Skin of body (tissue), 2 donors: ENCODE results near the gene COL2A1. TPM values are rescaled to one million over a fixed set of nuclear protein-coding genes. Genes with fewer than 3 reads are reported as not detected.

Experiments
- DNase-seq: peaks from one replicate; lab custom pipeline; 2025; lab: John Stamatoyannopoulos, UW
- total RNA-seq: library from RNA; depleted of rRNA; stranded (reverse); fragments of >200 nt; gene quantifications from one replicate; pipeline ENCODE4 v1.2.3, GENCODE V29; 2014

The COL2A1 gene
- total RNA-seq, 1 donor from 2014 or later = 1.6 TPM

DNA sequence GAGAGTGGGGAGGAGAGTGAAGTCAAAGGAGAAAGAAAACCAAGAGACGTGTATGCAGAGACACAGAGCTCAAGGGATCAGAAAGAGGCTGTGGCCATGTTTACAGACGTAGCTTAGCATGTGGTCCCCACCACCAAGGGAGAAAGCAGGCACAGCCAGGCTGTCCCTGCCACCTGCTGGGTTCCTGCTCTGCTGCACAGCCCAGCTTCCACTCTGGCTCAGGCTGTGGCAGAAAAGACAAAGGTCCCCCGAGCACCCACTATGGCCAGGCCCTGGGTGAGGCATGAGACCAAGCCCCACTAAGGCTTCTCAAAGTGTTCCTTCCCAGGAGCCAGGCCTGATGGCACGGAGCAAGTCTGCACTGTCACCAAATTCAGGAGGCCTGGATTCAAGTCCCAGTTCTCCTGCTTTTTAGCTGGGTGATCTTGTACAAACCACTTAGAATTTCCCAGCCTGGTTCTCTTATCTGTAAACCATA lies 25.9 kb upstream of the COL2A1 start:
- DNase-seq = no peak

GRCh38 chr12:48029491-48030172 lies 25.4 kb upstream of the COL2A1 start:
- DNase-seq = no peak

GRCh38 chr12:48028541-48029431 lies 24.5 kb upstream of the COL2A1 start:
- DNase-seq = no peak

GRCh38 chr12:48027183-48028002 lies 23.1 kb upstream of the COL2A1 start:
- DNase-seq = no peak

DNA sequence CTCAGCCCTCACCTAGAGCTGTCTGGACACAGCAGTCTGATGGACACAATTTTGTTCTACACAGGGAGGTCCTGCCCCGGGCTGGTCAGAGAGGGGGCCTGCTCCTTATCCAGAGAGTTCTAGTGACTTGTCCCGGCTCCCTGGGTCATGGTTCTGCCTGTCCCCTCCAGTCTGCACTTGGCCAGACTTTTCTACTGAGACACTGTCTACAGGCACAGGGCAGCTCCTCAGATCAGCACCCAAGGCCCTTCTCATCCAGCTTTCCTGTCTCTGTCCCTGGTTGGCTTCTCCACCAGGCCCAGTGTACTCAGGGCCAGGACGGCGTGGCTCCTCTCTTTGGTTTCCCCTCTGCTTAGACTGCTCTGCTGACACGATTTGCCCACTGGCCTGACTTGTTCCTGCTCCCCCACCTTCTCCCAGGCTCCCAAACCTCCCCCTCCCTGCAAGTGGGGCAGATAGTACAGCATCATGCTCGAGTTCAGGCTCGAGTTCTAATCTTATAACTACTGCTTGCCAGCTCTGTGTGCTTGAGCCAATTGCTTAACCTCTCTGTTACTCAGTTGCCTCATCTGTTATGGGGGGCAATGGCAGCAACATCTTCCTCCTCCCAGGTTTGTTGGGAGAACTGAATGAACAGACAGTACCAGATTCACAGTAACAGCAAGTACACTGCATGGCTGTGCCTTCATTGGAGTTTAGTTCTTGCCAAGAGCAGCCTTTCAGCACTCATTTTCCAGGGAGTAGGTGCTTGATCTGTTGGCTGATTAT lies 22.0 kb upstream of the COL2A1 start:
- no peak for DNase-seq

GRCh38 chr12:48025281-48025680 lies 21.0 kb upstream of the COL2A1 start:
- DNase-seq = no peak

DNA sequence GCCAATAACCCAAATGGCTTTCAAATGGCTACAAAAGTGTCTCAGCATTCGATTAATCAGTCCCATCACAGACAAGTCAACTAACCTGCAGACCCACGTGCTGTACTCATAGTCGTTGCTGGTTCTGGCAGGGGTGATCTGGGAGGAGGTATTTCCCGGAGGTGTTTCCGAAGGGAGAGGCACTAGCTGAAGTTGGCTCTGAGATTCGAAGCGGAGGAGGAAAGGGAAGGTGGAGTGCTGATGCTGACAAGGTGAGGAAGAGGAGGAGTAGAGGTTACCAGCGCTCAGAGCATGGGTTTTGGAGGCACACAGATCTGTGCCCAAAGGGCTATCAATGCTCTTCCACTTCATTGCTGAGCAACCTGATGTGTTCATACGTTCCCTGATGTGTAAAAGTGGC lies 20.5 kb upstream of the COL2A1 start:
- DNase-seq = no peak

DNA sequence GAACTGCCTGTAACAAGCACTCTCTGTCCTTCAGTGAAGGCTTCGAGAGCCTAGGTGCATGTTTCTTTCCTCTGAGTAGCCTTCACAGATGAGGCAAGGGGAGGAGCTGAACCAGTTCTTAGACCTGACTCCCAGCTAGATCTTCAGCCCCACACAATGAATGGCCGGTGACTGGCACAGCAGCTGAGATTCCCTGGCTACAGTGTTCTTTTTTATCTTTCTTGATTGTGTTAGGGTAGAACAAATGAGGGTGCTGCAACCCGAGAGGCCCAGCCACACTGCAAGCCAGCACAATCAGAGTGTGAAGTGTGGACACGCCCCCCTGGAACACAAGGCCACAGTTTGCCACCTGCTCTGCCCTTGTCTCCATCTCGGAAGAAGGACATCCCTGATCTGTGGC lies 19.1 kb upstream of the COL2A1 start:
- DNase-seq = no peak

GRCh38 chr12:48022676-48023385 lies 18.6 kb upstream of the COL2A1 start:
- no peak for DNase-seq

DNA sequence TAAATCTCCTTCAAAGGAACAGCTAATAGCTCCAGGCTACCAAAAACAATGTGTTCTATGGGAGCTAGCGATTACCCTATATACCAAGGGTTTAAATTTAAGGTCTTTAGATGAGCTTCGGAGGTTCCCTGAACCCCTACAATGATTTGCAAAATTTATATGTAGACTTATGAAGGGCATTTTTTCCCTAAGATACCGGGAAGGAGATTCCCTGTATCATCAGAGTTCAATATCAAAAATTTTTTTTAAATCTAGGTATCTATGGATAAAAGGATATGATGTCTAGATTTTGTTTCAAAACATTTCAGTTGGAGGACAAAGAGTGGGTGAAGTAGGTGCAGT lies 17.9 kb upstream of the COL2A1 start:
- DNase-seq = no peak

GRCh38 chr12:48021485-48022179 lies 17.4 kb upstream of the COL2A1 start:
- no peak for DNase-seq

DNA sequence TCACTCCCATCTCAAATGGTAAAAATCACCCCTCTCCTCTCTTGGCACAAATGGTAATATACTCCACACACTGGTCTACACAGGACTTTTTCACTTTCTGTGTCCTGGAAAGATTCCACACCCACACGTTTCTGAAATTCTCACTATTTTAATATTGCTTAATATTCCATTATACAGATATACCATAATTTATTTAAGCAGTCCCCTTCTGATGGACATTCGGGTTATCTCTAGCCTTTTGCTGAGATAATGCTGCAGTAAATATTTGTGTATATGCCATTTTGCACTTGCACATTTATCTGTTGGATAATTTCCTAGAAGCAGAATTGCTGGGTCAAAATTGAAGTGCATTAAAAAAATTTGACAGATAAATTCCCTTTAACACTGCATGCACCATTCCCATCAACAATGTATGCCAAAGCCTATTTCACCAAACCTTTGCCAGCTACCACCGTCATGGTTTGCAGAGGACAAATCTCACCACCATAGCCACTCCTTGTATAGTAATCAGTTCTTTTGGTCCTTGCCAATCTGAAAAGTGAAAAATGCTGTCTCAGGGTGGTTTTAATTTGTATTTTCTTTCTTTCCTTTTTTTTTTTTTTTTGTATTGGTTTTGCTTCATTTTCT lies 15.5 kb upstream of the COL2A1 start:
- DNase-seq = no peak

- no peak for DNase-seq
Observed at GRCh38 chr12:48018618-48018995, 14.3 kb upstream of the COL2A1 start.

DNA sequence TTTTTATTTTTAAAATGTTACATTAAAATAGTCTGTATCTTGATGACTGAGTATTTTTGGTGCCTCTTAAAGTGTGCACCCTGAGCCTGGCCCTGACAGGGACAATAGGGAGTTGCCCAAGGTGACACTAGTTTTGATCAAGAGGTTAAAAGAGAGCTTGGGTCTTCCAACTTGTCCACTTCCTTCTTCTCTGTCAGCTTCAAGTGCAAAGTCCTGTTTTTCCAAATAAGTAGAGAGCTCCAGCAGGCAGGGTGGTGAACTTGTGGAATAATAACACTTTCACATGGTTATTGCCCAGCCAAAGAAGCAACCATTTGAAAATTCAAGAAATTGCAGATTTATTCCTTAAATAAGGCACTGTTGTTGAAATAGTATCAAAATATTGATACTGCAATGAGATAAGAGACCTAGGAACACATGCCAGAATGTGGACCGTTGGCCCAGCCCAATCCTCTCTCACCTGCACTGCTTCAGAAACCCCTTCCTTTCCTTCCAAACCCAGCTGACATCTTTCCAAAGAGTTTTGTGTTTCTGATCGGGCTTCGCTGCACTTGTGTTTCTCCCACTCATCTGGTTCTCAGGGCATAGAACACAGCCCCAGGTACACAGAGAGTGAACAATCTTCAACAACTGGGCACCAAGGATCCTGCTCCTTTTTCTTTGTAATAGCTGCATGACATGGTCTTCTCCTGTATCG lies 13.8 kb upstream of the COL2A1 start:
- no peak for DNase-seq

- no peak for DNase-seq
Observed at GRCh38 chr12:48017496-48017895, 13.2 kb upstream of the COL2A1 start.

DNA sequence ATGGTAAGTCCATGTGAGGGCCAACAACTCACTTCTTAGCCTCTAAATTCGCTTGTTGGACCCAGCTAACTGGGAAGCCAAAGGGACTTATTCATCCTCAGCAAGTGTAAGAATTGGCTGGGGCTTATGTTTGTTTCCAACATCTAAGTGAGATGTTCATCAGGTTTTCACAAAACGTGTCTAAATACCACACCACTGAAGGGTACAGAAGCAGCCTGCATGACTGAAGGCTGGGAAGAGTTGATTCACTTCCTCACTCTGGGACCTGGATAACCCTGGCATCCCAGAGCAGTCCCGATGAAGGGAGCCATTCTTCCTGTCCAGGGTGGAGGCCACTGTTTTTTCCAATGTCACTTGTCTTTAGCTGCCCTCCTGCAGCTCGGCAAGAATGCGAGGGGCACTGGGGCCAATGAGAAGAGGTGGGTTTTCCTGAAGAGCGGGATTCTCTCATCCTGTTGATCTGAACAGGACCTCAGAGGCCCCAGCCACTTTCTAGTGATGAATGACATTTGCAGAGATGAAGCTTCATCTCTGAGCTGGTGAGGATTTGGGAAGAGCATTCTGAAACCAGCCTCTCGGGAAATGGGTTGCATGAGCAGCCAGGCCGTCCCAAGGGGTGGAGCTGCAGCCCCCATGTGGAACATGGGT lies 12.2 kb upstream of the COL2A1 start:
- no peak for DNase-seq

DNA sequence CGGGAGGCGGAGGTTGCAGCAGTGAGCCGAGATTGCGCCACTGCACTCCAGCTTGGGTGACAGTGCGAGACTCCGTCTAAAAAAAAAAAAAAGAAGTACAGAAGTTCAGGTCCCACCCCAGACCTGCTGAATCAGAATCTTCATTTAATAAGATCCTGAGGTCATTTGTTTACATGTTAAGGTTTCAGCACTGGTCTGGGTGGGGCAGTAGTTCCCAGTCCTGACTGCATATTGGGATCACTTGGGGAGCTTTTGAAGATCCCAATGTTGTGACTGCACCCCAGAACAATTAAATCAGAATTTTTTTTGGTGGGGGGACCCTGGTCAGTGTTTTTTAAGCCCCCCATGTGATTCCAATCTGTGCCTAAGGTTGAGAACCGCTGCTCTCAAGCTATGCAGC lies 11.7 kb upstream of the COL2A1 start:
- no peak for DNase-seq

DNA sequence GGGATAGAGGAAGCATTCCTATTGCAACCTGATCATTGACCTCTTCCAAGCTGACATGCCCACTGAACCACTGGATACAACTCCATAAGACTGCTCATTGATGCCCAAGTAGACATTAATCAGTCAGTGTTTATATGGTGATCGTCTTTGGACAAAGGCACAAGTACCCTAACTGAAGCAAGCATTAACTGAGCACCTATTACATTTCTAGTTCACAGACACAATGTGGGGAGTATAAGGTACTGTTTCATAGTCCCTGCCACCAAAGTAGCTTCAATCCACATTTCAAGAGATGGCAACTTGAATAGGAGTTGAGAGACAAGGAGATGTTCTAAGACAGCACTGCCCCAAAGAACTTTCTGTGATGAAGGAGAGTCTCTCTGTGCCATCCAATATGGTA lies 10.9 kb upstream of the COL2A1 start:
- no peak for DNase-seq
